Subcutaneous abdominal adipose tissue (tissue), 5 donors: ENCODE results near the gene IBTK.

ENCODE experiments used
- H3K27ac ChIP-seq: one replicate; pipeline ENCODE4 v1.7.0; 2013; ENCODE audit warnings: low read depth, mild to moderate bottlenecking, inconsistent platforms, low read length, moderate library complexity
- H3K27me3 ChIP-seq, 5 donors: one replicate each; pipeline ENCODE4 v1.7.0; 2013; ENCODE audit warnings: low read length in 5 of 5, inconsistent platforms in 1 of 5; ENCODE audit not compliant: control insufficient read depth in 5 of 5, insufficient read depth in 4 of 5
- H3K36me3 ChIP-seq, 5 donors: one replicate each; pipeline ENCODE4 v1.7.0; 2013; ENCODE audit warnings: low read length in 5 of 5; ENCODE audit not compliant: control insufficient read depth in 5 of 5, insufficient read depth in 5 of 5
- H3K4me1 ChIP-seq, 5 donors: one replicate each; pipeline ENCODE4 v1.7.0; 2013; ENCODE audit warnings: low read length in 5 of 5, mild to moderate bottlenecking in 3 of 5, moderate library complexity in 1 of 5; ENCODE audit not compliant: control insufficient read depth in 5 of 5, insufficient read depth in 5 of 5
- H3K4me3 ChIP-seq, 5 donors: one replicate each; pipeline ENCODE4 v1.7.0; 2013; ENCODE audit warnings: low read length in 5 of 5, low read depth in 1 of 5
- H3K9ac ChIP-seq, 5 donors: one replicate each; pipeline ENCODE4 v1.7.0; 2013; ENCODE audit warnings: low read length in 5 of 5, mild to moderate bottlenecking in 4 of 5, moderate library complexity in 3 of 5
- H3K9me3 ChIP-seq, 5 donors: one replicate each; pipeline ENCODE4 v1.7.0; 2013; ENCODE audit warnings: low read length in 5 of 5; ENCODE audit not compliant: control insufficient read depth in 5 of 5
- donor health status: healthy.
- donor health status: healthy.
- donor health status: healthy.
- donor health status: healthy.
- donor health status: healthy.

IBTK gene

DNA sequence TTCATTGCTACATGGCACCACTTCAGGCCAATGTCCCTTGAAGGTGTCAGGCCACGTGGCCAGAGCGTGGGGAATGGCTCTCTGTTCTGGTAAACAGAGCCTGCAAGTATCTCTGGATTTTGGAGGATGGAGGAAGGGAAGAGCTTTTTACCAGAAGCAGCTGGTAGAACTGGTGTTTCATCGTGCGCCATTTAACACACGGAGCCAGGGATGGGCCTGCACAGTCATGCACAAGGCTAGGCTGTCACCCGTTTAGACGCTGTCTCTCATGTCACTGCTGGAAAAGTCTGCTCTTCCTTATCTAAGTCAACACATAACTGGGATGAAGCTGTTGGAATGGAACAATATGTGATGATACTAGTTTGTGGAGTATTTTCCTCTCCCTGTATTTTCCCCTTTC lies 123.9 kb downstream of the IBTK start:
- H3K9ac ChIP-seq, result no peak overlapping the region
- H3K4me1 ChIP-seq, result no peaks in the 10 kb centered on the region
- H3K27me3 ChIP-seq, result no peaks in the 10 kb centered on the region
- H3K27ac ChIP-seq, result no peak overlapping the region
- no peaks in the 10 kb centered on the region for H3K9me3 ChIP-seq
- no peaks in the 10 kb centered on the region for H3K36me3 ChIP-seq
- no peak overlapping the region for H3K4me3 ChIP-seq
